HG03469 (cell line): ENCODE measurements around the gene ETF1.

Experiments
- ATAC-seq: cut with Tn5 transposase; IDR thresholded peaks from one replicate; pipeline ENCODE4 v1.9.1; 2021; ENCODE audit warnings: mild to moderate bottlenecking, moderate library complexity, moderate number of reproducible peaks; ENCODE audit not compliant: unreplicated experiment

ETF1 gene

GRCh38 chr5:138465261-138466124 is 77.5 kb downstream of the ETF1 start, which contains the start of gene EGR1:
TSS of gene EGR1 (plus strand) at chr5:138465479. CDS start at chr5:138465762, 283 bp downstream.
- ATAC-seq: peak; percentile 29

DNA sequence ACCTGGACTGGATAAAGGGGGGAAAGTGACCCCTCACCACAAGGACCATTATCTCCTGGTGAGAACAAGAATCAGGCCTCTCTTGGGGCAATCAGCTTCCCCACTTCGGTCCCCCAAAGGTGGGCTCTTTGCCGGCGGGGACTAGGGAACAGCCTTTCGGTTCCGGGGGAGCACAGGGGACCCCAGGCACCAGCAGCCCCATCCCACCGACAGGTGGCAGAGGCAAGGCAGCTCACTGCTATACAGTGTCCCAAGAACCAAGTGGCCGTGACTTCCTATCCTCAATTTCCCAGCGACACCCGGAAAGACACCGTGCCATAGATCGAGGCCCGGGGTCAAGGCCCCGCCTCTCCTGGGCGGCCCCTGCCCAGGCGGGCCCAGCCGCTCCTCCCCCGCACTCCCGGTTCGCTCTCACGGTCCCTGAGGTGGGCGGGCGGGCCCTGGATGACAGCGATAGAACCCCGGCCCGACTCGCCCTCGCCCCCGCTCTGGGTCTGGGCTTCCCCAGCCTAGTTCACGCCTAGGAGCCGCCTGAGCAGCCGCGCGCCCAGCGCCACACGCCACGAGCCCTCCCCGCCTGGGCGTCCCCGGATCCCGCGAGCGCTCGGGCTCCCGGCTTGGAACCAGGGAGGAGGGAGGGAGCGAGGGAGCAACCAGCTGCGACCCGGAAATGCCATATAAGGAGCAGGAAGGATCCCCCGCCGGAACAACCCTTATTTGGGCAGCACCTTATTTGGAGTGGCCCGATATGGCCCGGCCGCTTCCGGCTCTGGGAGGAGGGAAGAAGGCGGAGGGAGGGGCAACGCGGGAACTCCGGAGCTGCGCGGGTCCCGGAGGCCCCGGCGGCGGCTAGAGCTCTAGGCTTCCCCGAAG is 78.4 kb downstream of the ETF1 start:
- ATAC-seq: peak; percentile 57

- peak; percentile 34 for ATAC-seq
Observed at GRCh38 chr5:138464008-138464387, 79.0 kb downstream of the ETF1 start.

DNA sequence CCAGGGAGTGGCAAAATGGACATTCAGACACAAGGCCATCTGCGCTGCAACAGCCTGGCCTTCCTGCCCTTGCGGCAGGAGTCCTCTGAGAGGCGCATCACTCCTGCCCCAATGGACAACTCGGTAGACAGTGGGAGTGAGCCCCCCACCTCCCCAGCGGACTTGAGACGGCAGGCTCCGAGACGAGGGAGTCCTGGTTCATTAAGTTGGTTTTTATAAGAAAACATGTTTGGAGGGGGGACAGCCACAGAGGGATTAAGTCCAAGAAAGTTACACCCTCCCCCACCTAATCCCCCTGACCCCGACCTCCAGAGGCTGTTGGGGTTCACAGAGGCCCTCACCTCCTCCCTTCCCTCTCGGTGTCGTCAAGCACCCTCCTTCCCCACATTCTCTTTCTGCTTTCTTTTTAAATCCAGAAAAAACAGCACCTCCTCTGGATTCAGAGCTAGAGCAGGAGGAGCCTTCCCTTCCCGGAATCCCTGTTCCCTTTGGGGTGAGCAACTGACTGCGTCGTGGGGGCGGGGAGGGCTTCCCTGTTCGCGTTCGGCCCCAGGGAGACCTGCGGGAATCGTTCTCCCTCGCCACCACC is 79.5 kb downstream of the ETF1 start:
- no peak for ATAC-seq

GRCh38 chr5:138461343-138462125 is 81.5 kb downstream of the ETF1 start:
- ATAC-seq: no peak

DNA sequence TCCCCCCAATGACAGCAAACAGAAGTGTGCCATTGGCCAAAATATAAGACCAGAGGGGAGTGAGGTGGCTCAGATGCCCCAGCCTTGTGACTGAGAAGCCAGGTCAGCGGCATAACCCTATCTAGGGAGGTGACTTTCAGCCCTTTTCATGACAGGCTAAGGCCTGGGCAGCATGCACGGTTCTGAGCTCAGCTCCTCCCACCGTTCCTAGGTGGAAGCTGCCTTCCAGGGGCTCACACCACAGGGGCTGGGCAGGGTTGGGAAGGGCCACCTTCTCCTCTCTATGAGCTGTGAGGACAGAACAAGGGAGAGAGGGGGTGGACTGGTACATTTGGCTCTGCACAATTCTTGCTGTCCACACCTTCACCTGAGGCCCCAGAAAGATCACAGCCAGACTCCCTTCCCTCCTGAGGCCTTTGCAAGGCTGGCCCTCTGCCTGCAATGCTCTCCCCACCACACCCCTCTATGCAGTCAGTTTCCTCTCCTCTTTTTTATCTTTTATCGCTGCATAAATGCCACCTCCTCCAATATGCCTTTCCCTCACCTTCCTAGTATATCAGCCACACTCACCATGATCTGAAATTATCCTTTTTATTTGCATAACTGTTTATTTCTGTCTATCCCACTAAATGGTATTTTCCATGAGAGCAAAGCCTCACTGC is 82.9 kb downstream of the ETF1 start:
- ATAC-seq: no peak

- no peak for ATAC-seq
Observed at GRCh38 chr5:138459311-138459933, 83.6 kb downstream of the ETF1 start.

- no peak for ATAC-seq
Observed at GRCh38 chr5:138458856-138459255, 84.2 kb downstream of the ETF1 start.

- ATAC-seq: no peak
Observed at GRCh38 chr5:138458384-138458783, 84.7 kb downstream of the ETF1 start.

DNA sequence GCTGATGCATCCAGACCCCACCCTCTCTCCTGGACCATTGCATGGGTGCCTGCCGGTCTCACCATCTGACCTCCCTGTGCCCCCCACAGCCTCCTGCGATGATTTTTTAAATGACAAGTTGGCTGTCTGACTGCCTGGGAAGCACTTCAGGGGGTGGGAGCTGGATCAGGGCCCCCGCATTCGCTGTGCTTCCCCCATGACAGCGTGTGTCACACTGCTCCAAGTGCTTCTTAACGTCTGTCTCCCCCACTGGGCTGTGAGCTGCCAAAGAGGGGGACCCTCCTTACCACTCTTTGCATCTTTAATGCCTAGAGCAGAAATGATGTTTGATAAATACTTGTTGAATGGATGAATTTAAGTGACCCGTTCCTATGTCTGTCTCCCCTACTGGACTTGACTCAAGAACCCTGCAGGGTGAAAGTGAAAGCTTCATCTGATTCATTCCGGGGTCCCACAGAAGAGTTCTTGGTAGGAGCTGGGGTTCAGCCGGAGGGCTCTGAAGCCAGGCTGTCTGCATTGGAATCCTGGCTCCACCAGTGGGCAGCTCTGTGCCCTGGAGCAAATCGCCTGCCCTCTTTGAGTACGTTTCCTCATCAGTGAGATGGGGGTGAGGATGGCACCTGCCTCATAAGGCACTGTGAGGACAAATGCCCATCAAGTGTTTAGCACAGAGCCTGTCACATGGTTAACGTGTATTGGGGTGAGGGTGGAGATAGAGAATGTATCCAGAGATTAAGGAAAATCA is 85.3 kb downstream of the ETF1 start:
- no peak for ATAC-seq
